PC-9 (cell line): ENCODE measurements around the gene KMT2A.

Experiments used
- CTCF ChIP-seq: fragments of 200-600 bp; sonication (generic); conservative IDR thresholded peaks from 2 replicates; pipeline ENCODE4 v1.6.1; 2017; ENCODE audit warnings: mixed run types, antibody characterized with exemption, mild to moderate bottlenecking, moderate library complexity
- EZH2 ChIP-seq: fragments of 200-600 bp; sonication (generic); IDR thresholded peaks from 2 replicates; pipeline ENCODE4 v1.8.0; 2017; ENCODE audit warnings: antibody characterized with exemption, low read depth

GRCh38 chr11:118450451-118450850 lies 14.2 kb downstream of the KMT2A start:
- TF ChIP-seq CTCF, result no peak
- TF ChIP-seq EZH2, result no peak
